Stomach (tissue), 4 donors: ENCODE results near the gene GPATCH1.

ENCODE experiments used
- EP300 ChIP-seq: sonication (generic); formaldehyde crosslinking; IDR thresholded peaks from one replicate; pipeline ENCODE4 v1.6.1; 2017; ENCODE audit warnings: antibody characterized with exemption
- POLR2A ChIP-seq, 4 donors: fragments of 450-650 bp; IDR thresholded peaks; one replicate each; pipeline ENCODE4 v1.6.1; 2016; ENCODE audit warnings: antibody characterized with exemption in 4 of 4, control low read depth in 2 of 4, mild to moderate bottlenecking in 1 of 4, moderate library complexity in 1 of 4
- POLR2AphosphoS5 ChIP-seq, 3 donors: sonication (generic); formaldehyde crosslinking; IDR thresholded peaks; one replicate each; pipeline ENCODE4 v1.6.1; 2016; ENCODE audit warnings: antibody characterized with exemption in 3 of 3
- TF ChIP-seq, protein P1 (sequence below), 7 experiments: fragments of 450-650 bp in 4 of 7; fragments of 200-600 bp in 3 of 7; sonication (generic) in 3 of 7; IDR thresholded peaks; one replicate each; pipeline ENCODE4 v1.5.1; 2016 to 2019; ENCODE audit warnings: antibody characterized with exemption in 7 of 7, control low read depth in 2 of 7, mild to moderate bottlenecking in 1 of 7

DNA sequence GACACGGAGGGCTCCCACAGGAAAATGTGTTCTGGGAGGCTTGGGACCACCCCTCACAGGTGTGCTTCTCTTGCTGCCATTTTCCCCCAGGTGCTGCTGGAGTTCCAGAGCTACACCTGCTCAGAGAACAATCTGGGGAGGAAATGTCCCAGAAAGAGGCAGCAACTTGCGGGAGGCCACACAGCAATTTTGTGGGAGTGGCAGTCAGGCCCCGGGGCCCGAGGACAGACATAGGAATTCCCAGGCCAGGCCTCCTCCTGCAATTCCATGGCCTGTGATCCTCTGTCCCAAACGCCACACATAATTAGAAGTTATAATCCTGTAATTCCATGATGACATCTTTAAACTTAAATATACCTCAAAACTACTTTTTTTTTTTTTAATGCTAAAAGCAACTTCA, 18.1 kb upstream of the GPATCH1 start:
- TF ChIP-seq, protein P1, sequence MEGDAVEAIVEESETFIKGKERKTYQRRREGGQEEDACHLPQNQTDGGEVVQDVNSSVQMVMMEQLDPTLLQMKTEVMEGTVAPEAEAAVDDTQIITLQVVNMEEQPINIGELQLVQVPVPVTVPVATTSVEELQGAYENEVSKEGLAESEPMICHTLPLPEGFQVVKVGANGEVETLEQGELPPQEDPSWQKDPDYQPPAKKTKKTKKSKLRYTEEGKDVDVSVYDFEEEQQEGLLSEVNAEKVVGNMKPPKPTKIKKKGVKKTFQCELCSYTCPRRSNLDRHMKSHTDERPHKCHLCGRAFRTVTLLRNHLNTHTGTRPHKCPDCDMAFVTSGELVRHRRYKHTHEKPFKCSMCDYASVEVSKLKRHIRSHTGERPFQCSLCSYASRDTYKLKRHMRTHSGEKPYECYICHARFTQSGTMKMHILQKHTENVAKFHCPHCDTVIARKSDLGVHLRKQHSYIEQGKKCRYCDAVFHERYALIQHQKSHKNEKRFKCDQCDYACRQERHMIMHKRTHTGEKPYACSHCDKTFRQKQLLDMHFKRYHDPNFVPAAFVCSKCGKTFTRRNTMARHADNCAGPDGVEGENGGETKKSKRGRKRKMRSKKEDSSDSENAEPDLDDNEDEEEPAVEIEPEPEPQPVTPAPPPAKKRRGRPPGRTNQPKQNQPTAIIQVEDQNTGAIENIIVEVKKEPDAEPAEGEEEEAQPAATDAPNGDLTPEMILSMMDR (IDR thresholded peaks at IDR 0.05) = no peak
- TF ChIP-seq POLR2AphosphoS5 (IDR thresholded peaks at IDR 0.05) (no peak), POLR2A (IDR thresholded peaks at IDR 0.05) (no peak), EP300 (no peak)
